Mammary epithelial cell (primary cell): ENCODE measurements around the gene BTBD2.

Source experiments
- EZH2 ChIP-seq: IDR thresholded peaks from 2 replicates; pipeline ENCODE4 v1.6.1; 2012; ENCODE audit warnings: low read length, inconsistent platforms, borderline replicate concordance
- TF ChIP-seq, protein P1 (sequence below), 2 donors: IDR thresholded peaks in 1 of 2; conservative IDR thresholded peaks in 1 of 2; 2 replicates each; pipeline ENCODE4 v1.5.1; 2011 to 2012; ENCODE audit warnings: inconsistent platforms in 2 of 2, low read length in 2 of 2, mild to moderate bottlenecking in 2 of 2, control low read depth in 1 of 2, low read depth in 1 of 2; ENCODE audit not compliant: insufficient read depth in 1 of 2; ENCODE audit errors: extremely low read depth in 1 of 2

DNA sequence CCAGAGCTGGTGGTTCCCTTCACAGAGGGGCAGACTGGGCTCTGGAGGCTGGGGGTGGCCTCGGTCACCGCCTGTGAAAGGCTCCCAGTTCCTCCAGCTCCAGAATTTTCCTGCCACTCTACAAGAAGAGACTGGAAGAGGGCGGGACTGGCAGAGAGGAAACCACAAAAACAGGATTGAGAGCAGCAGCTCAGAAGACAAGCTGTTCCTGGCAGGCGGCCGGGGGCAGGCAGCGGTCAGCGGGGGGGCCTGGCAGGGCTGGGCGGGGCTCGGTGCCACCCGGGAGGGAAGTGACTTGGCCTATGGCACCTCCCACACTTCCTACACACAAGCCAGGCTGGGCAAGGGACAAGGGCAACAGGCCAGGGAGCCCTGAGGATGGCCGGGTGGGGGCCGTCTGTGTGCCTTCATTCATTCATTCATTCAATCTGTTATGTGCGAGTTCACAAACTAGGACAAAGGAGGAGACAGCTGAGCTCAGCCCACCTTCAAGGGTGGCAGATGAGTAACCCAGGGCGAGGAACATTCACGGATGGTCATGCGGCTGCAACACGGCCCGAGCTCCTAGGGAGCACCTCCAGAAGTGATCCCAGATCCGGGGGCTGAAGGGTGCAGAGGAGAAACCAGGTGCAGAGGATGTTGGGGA is 16.9 kb upstream of the BTBD2 start:
- no peak for TF ChIP-seq EZH2
- TF ChIP-seq, protein P1, sequence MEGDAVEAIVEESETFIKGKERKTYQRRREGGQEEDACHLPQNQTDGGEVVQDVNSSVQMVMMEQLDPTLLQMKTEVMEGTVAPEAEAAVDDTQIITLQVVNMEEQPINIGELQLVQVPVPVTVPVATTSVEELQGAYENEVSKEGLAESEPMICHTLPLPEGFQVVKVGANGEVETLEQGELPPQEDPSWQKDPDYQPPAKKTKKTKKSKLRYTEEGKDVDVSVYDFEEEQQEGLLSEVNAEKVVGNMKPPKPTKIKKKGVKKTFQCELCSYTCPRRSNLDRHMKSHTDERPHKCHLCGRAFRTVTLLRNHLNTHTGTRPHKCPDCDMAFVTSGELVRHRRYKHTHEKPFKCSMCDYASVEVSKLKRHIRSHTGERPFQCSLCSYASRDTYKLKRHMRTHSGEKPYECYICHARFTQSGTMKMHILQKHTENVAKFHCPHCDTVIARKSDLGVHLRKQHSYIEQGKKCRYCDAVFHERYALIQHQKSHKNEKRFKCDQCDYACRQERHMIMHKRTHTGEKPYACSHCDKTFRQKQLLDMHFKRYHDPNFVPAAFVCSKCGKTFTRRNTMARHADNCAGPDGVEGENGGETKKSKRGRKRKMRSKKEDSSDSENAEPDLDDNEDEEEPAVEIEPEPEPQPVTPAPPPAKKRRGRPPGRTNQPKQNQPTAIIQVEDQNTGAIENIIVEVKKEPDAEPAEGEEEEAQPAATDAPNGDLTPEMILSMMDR (conservative IDR thresholded peaks at IDR 0.05 in 1 of 2, IDR thresholded peaks at IDR 0.05 in 1 of 2; ENCODE audit: extremely low read depth in 1 of 2, insufficient read depth in 1 of 2, low read depth in 1 of 2, low read length in 2 of 2) = no peak
